H9 (cell line): Measurements from ENCODE around the gene C5AR1. TPM values are rescaled to one million over a fixed set of nuclear protein-coding genes. Genes with fewer than 3 reads are reported as not detected.

ENCODE experiments used
- DNase-seq: peaks from one replicate; pipeline ENCODE4 v3.0.0-alpha.2; 2017
- H2AFZ ChIP-seq: one replicate; pipeline ENCODE4 v1.6.1; 2013; ENCODE audit warnings: mild to moderate bottlenecking, low read length, control low read depth, moderate library complexity
- H2AK5ac ChIP-seq: 2 replicates; pipeline ENCODE4 v1.6.1; 2013; ENCODE audit warnings: low read length, control low read depth, mixed read lengths; ENCODE audit not compliant: insufficient read length
- H2BK120ac ChIP-seq: one replicate; pipeline ENCODE4 v1.6.1; 2013; ENCODE audit warnings: low read depth, mild to moderate bottlenecking, low read length, control low read depth, inconsistent platforms; ENCODE audit not compliant: poor library complexity, severe bottlenecking
- H2BK12ac ChIP-seq: 2 replicates; pipeline ENCODE4 v1.6.1; 2013; ENCODE audit warnings: low read length, control low read depth, mixed read lengths, low read depth; ENCODE audit not compliant: insufficient read length
- H2BK15ac ChIP-seq: 2 replicates; pipeline ENCODE4 v1.6.1; 2013; ENCODE audit warnings: low read depth, low read length, control low read depth
- H2BK20ac ChIP-seq: one replicate; pipeline ENCODE4 v1.6.1; 2013; ENCODE audit warnings: low read depth, mild to moderate bottlenecking, low read length, control low read depth, inconsistent platforms; ENCODE audit not compliant: poor library complexity, severe bottlenecking
- H2BK5ac ChIP-seq: 2 replicates; pipeline ENCODE4 v1.6.1; 2013; ENCODE audit warnings: low read length, control low read depth, mixed read lengths; ENCODE audit not compliant: insufficient read length
- H3K14ac ChIP-seq: 2 replicates; pipeline ENCODE4 v1.6.1; 2013; ENCODE audit warnings: low read length, control low read depth; ENCODE audit not compliant: insufficient read depth
- H3K18ac ChIP-seq: 2 replicates; pipeline ENCODE4 v1.6.1; 2013; ENCODE audit warnings: low read depth, mild to moderate bottlenecking, mixed read lengths, low read length, control low read depth; ENCODE audit not compliant: insufficient read length
- H3K23ac ChIP-seq: 2 replicates; pipeline ENCODE4 v1.6.1; 2013; ENCODE audit warnings: low read length, control low read depth, mixed read lengths, low read depth; ENCODE audit not compliant: insufficient read length
- H3K23me2 ChIP-seq: 2 replicates; pipeline ENCODE4 v1.6.1; 2013; ENCODE audit warnings: low read depth, mild to moderate bottlenecking, mixed read lengths, low read length, control low read depth; ENCODE audit not compliant: insufficient read length, poor library complexity, severe bottlenecking
- H3K27ac ChIP-seq: 2 replicates; pipeline ENCODE4 v1.5.1; 2013; ENCODE audit warnings: low read length, control low read depth, mixed read lengths, low read depth; ENCODE audit not compliant: insufficient read length
- H3K27me3 ChIP-seq: 2 replicates; pipeline ENCODE4 v1.6.1; 2013; ENCODE audit warnings: low read length, control low read depth, inconsistent platforms; ENCODE audit not compliant: insufficient read depth
- H3K4ac ChIP-seq: 2 replicates; pipeline ENCODE4 v1.6.1; 2013; ENCODE audit warnings: low read depth, mild to moderate bottlenecking, control low read depth, inconsistent platforms, low read length, moderate library complexity
- H3K4me1 ChIP-seq: 2 replicates; pipeline ENCODE4 v1.6.1; 2013; ENCODE audit warnings: low read length, control low read depth, inconsistent platforms; ENCODE audit not compliant: insufficient read depth
- H3K4me2 ChIP-seq: 2 replicates; pipeline ENCODE4 v1.6.1; 2013; ENCODE audit warnings: low read length, control low read depth, mixed read lengths; ENCODE audit not compliant: insufficient read length, insufficient read depth
- H3K56ac ChIP-seq: 2 replicates; pipeline ENCODE4 v1.6.1; 2013; ENCODE audit warnings: low read depth, mild to moderate bottlenecking, mixed read lengths, low read length, control low read depth; ENCODE audit not compliant: insufficient read length
- H3K79me1 ChIP-seq: 2 replicates; pipeline ENCODE4 v1.6.1; 2013; ENCODE audit warnings: low read depth, mild to moderate bottlenecking, moderate library complexity, low read length, control low read depth, inconsistent platforms; ENCODE audit not compliant: insufficient read depth, poor library complexity, severe bottlenecking
- H3K79me2 ChIP-seq: 2 replicates; pipeline ENCODE4 v1.6.1; 2013; ENCODE audit warnings: low read length, control low read depth, inconsistent platforms; ENCODE audit not compliant: insufficient read depth
- H3K9ac ChIP-seq: 2 replicates; pipeline ENCODE4 v1.6.1; 2013; ENCODE audit warnings: low read length, control low read depth, mixed read lengths; ENCODE audit not compliant: insufficient read length; ENCODE audit errors: extremely low read depth
- H3K9me3 ChIP-seq: one replicate; pipeline ENCODE4 v1.6.1; 2013; ENCODE audit warnings: low read depth, low read length, inconsistent platforms; ENCODE audit not compliant: control insufficient read depth
- H3T11ph ChIP-seq: one replicate; pipeline ENCODE4 v1.6.1; 2013; ENCODE audit warnings: mild to moderate bottlenecking, low read length, control low read depth, inconsistent platforms
- H4K20me1 ChIP-seq: one replicate; pipeline ENCODE4 v1.6.1; 2013; ENCODE audit not compliant: control insufficient read depth, insufficient read length, insufficient read depth
- H4K5ac ChIP-seq: 2 replicates; pipeline ENCODE4 v1.6.1; 2013; ENCODE audit warnings: low read depth, mild to moderate bottlenecking, mixed read lengths, low read length, control low read depth; ENCODE audit not compliant: insufficient read length
- H4K8ac ChIP-seq: replicated peaks from 2 replicates; pipeline ENCODE4 v1.6.1; 2013; ENCODE audit warnings: low read length, control low read depth, mixed read lengths, low read depth; ENCODE audit not compliant: insufficient read length
- H4K91ac ChIP-seq: 2 replicates; pipeline ENCODE4 v1.6.1; 2013; ENCODE audit warnings: low read depth, mild to moderate bottlenecking, moderate library complexity, mixed read lengths, low read length, control low read depth; ENCODE audit not compliant: insufficient read length
- H3K27ac Mint-ChIP-seq, 3 experiments: 2 replicates in 2 of 3; 3 replicates in 1 of 3; pipeline ENCODE4 v1.8.0; 2020 to 2021; ENCODE audit warnings: mixed read lengths in 3 of 3, mild to moderate bottlenecking in 1 of 3, moderate library complexity in 1 of 3
- H3K27me3 Mint-ChIP-seq: 2 replicates; pipeline ENCODE4 v1.8.0; 2021; ENCODE audit warnings: low read depth, mild to moderate bottlenecking, moderate library complexity, mixed read lengths
- H3K36me3 Mint-ChIP-seq, 3 experiments: 2 replicates in 2 of 3; 3 replicates in 1 of 3; pipeline ENCODE4 v1.8.0; 2020 to 2021; ENCODE audit warnings: low read depth in 3 of 3, mixed read lengths in 3 of 3; ENCODE audit not compliant: insufficient read depth in 1 of 3
- H3K4me1 Mint-ChIP-seq, 2 experiments: 2 replicates each; pipeline ENCODE4 v1.8.0; 2020; ENCODE audit warnings: mixed read lengths in 2 of 2
- H3K4me3 Mint-ChIP-seq, 2 experiments: 2 replicates in 1 of 2; 3 replicates in 1 of 2; pipeline ENCODE4 v1.8.0; 2020 to 2021; ENCODE audit warnings: mild to moderate bottlenecking in 2 of 2, mixed read lengths in 2 of 2, moderate library complexity in 1 of 2
- H3K9me3 Mint-ChIP-seq, 2 experiments: 2 replicates in 1 of 2; 3 replicates in 1 of 2; pipeline ENCODE4 v1.8.0; 2020; ENCODE audit warnings: mild to moderate bottlenecking in 2 of 2, mixed read lengths in 2 of 2, moderate library complexity in 1 of 2
- CTCF ChIP-seq: fragments of 200-600 bp; sonication (generic); conservative IDR thresholded peaks from 3 replicates; pipeline ENCODE4 v1.8.0; 2021; ENCODE audit warnings: antibody characterized with exemption, mild to moderate bottlenecking
- WGBS: extraction: QIAGEN DNeasy Blood & Tissue Kit; methylation state at CpG from one replicate; pipeline ENCODE4 v1.1.7; 2013; ENCODE audit warnings: missing lambda C conversion rate, low lambda C conversion rate, mixed read lengths; ENCODE audit not compliant: insufficient read length; ENCODE audit errors: extremely low coverage; 5-methylcytosine and 5-hydroxymethylcytosine counted together
- total RNA-seq: library from RNA; stranded (reverse); gene quantifications from 2 replicates; pipeline ENCODE4 v1.2.1, GENCODE V29; 2021

Gene C5AR1
- total RNA-seq, 1 experiment from 2014 or later: 1.8 TPM

- peaks cover 5% of the 10 kb centered on the region for H3K4me1 ChIP-seq
- H4K5ac ChIP-seq: no peak overlapping the region
- no peak overlapping the region for H2BK20ac ChIP-seq
- H3K56ac ChIP-seq: no peak overlapping the region
- H3K27ac ChIP-seq: no peak overlapping the region
- Mint-ChIP-seq H3K27ac (peak overlapping the region in 1 of 3 experiments; percentile 14; a peak in 1 of 7 replicates), H3K27me3 (no peaks in the 10 kb centered on the region), H3K36me3 (peaks cover 30 to 59% (median 58%) of the 10 kb centered on the region in 3 experiments), H3K9me3 (no peaks in the 10 kb centered on the region), H3K4me3 (no peak overlapping the region), H3K4me1 (peaks cover 14 to 19% of the 10 kb centered on the region in 2 experiments)
- H2BK5ac ChIP-seq: no peak overlapping the region
- no peak overlapping the region for H3K4ac ChIP-seq
- no peak overlapping the region for H2AFZ ChIP-seq
- no peak for DNase-seq
- H2BK120ac ChIP-seq: no peak overlapping the region
- H2AK5ac ChIP-seq: no peak overlapping the region
- no peak overlapping the region for H3K4me2 ChIP-seq
- H3K27me3 ChIP-seq: no peaks in the 10 kb centered on the region
- H3K9me3 ChIP-seq: no peaks in the 10 kb centered on the region
- H4K20me1 ChIP-seq: no peaks in the 10 kb centered on the region
- H3K79me2 ChIP-seq: no peaks in the 10 kb centered on the region
- H3T11ph ChIP-seq: no peak overlapping the region
- no peak overlapping the region for H4K91ac ChIP-seq
- no peak overlapping the region for H4K8ac ChIP-seq
- no peaks in the 10 kb centered on the region for H3K79me1 ChIP-seq
- no peak for TF ChIP-seq CTCF
- H3K9ac ChIP-seq: no peak overlapping the region
- H3K18ac ChIP-seq: no peak overlapping the region
- no peak overlapping the region for H2BK15ac ChIP-seq
- H3K23me2 ChIP-seq: peaks cover 7% of the 10 kb centered on the region
- no CpG with 5 or more reads among the region's 6 CpGs for WGBS
- no peak overlapping the region for H2BK12ac ChIP-seq
- no peak overlapping the region for H3K23ac ChIP-seq
- no peak overlapping the region for H3K14ac ChIP-seq
These were observed 41.6 kb upstream of the C5AR1 start for GRCh38 chr19:47268028-47268427.
